ENCODE results near the gene C10orf143.
A peak's percentile ranks its signal among the peaks of the same experiment; 100 is the strongest.

C10orf143 gene

DNA sequence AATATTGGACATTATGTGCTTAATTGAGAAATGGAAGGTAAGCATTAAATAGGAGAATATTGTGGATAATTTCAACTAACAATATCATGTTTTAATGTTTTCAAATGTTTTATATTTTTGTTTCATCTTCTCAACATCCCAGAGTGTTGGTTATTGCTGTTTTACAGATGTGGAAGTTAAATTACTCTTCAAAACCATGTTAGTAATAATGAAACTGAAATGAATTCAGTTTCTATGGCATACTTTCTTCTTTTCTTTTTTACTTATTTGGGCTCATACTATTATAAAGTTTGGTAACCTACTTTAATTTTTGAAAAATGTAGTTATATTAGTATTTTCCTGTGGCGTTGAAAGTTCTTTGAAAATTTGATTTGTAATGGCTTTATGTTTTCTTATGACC, 29.8 kb upstream of the C10orf143 start:
- H3K4me3 ChIP-seq (replicated peaks in 1 of 2; ENCODE audit: low read depth in 2 of 2, low read length in 2 of 2): no peak overlapping the region
- no peak for TF ChIP-seq CTCF (IDR thresholded peaks at IDR 0.05; ENCODE audit: low read depth, low read length)
- DNase-seq (ENCODE audit: low read depth in 2 of 2): no peak

DNA sequence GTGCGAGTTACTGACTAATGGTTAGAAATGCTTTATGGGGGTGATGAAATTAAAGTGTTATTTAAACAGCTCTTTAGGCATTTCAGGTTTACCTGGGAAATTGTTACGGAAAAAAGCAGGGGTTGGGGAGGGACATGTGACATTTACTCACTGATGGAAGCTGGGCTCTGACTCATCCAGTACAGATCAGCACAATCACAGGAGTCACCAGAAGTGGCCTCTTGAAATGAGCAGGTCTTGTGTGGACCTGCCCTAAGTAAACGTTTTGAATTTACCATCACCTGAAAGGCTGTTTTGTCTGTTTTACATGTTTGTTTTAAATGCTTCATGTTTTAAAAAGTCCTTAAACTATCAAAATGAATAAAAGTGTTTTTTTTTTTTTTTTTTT, 27.8 kb upstream of the C10orf143 start:
- DNase-seq (ENCODE audit: low read depth in 2 of 2): peak; percentile 19 to 74
- TF ChIP-seq CTCF (IDR thresholded peaks at IDR 0.05; ENCODE audit: low read depth, low read length): no peak
- H3K4me3 ChIP-seq (replicated peaks in 1 of 2; ENCODE audit: low read depth in 2 of 2, low read length in 2 of 2): peak overlapping the region in 1 of 2 donors; percentile 84

DNA sequence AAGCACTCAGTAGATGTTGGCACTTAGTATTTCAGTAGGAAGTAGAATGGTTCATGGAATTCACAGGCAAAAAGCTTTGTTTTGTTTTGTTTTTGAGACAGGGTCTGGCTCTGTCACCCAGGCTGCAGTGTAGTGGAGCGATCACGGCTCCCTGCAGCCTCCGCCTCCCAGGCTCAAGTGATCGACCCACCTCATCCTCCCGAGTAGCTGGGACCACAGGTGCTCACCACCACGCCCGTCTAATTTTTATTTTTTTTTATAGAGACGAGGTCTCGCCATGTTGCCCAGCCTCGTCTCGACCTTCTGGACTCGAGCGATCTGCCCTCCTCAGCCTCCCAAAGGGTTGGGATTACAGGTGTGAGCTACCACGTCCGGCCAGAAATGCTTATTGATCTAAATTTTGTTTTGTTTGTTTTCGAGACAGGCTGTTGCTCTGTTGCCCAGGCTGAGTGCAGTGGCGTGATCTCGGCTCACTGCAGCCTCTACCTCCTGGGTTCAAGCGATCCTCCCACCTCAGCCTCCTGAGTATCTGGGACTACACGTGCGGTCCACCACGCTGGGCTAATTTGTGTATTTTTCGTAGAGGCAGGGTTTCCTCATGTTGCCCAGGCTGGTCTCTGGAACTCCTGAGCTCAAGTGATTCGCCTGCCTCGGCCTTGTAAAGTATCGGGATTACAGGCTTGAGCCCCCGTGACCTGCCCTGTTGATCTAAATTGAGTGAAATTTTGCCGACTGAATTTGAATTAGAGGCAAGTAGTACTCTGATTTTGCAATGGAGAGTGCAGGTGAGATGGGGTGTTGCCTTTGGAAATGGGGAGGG, 27.2 kb upstream of the C10orf143 start:
- TF ChIP-seq CTCF (IDR thresholded peaks at IDR 0.05; ENCODE audit: low read depth, low read length): no peak
- peak overlapping the region; percentile 73 to 84 for H3K4me3 ChIP-seq (replicated peaks in 1 of 2; ENCODE audit: low read depth in 2 of 2, low read length in 2 of 2)
- no peak for DNase-seq (ENCODE audit: low read depth in 2 of 2)

GRCh38 chr10:130137090-130137448, 26.4 kb upstream of the C10orf143 start:
- peak; percentile 35 to 39 for DNase-seq (ENCODE audit: low read depth in 2 of 2)
- no peak for TF ChIP-seq CTCF (IDR thresholded peaks at IDR 0.05; ENCODE audit: low read depth, low read length)
- H3K4me3 ChIP-seq (replicated peaks in 1 of 2; ENCODE audit: low read depth in 2 of 2, low read length in 2 of 2): peak overlapping the region; percentile 73 to 84

GRCh38 chr10:130136226-130137089, 25.8 kb upstream of the C10orf143 start, which contains the start of gene GLRX3:
GLRX3 (plus strand) TSS chr10:130136391; CDS start chr10:130136421, 30 bp downstream.
- DNase-seq (ENCODE audit: low read depth in 2 of 2): peak; percentile 77 to 87
- peak within 1 kb of the TSS; percentile 73 to 84 for H3K4me3 ChIP-seq (replicated peaks in 1 of 2; ENCODE audit: low read depth in 2 of 2, low read length in 2 of 2)
- TF ChIP-seq CTCF (IDR thresholded peaks at IDR 0.05; ENCODE audit: low read depth, low read length): no peak

- DNase-seq (ENCODE audit: low read depth in 2 of 2): no peak
- TF ChIP-seq CTCF (IDR thresholded peaks at IDR 0.05; ENCODE audit: low read depth, low read length): no peak
- H3K4me3 ChIP-seq (replicated peaks in 1 of 2; ENCODE audit: low read depth in 2 of 2, low read length in 2 of 2): peak overlapping the region; percentile 73 to 84
Measured at GRCh38 chr10:130135676-130136225, 25.1 kb upstream of the C10orf143 start.
